Liver (tissue), 9 donors: Measurements from ENCODE around the gene NOG. TPM values are rescaled to one million over a fixed set of nuclear protein-coding genes. Genes with fewer than 3 reads are reported as not detected.

Experiments used
- DNase-seq: peaks from one replicate; pipeline ENCODE4 v3.0.0-alpha.2; 2017; ENCODE audit warnings: low spot score
- H3K27ac ChIP-seq, 2 donors: one replicate each; pipeline ENCODE4 v1.7.0; 2013; ENCODE audit warnings: inconsistent platforms in 2 of 2, low read length in 2 of 2, control low read depth in 1 of 2, low read depth in 1 of 2, mild to moderate bottlenecking in 1 of 2
- H3K27me3 ChIP-seq, 4 donors: one replicate each; pipeline versions ENCODE4 v1.6.1 to v1.7.0; 2013; ENCODE audit warnings: low read length in 3 of 4, inconsistent platforms in 1 of 4, mild to moderate bottlenecking in 1 of 4, moderate library complexity in 1 of 4; ENCODE audit not compliant: control insufficient read depth in 4 of 4, insufficient read depth in 4 of 4
- H3K36me3 ChIP-seq, 4 donors: one replicate each; pipeline versions ENCODE4 v1.6.1 to v1.7.0; 2013; ENCODE audit warnings: low read length in 3 of 4, mild to moderate bottlenecking in 3 of 4, low read depth in 1 of 4, moderate library complexity in 1 of 4; ENCODE audit not compliant: control insufficient read depth in 4 of 4, insufficient read depth in 3 of 4
- H3K4me1 ChIP-seq, 4 donors: one replicate each; pipeline versions ENCODE4 v1.6.1 to v1.7.0; 2013; ENCODE audit warnings: low read length in 3 of 4, mild to moderate bottlenecking in 3 of 4, moderate library complexity in 1 of 4; ENCODE audit not compliant: control insufficient read depth in 4 of 4, insufficient read depth in 4 of 4
- H3K4me3 ChIP-seq, 3 donors: one replicate each; pipeline versions ENCODE4 v1.6.1 to v1.7.0; 2013; ENCODE audit warnings: low read length in 3 of 3, control low read depth in 1 of 3, low read depth in 1 of 3, mild to moderate bottlenecking in 1 of 3
- H3K9ac ChIP-seq, 2 donors: one replicate each; pipeline ENCODE4 v1.7.0; 2013; ENCODE audit warnings: low read length in 2 of 2, mild to moderate bottlenecking in 2 of 2, moderate library complexity in 2 of 2, control low read depth in 1 of 2, low read depth in 1 of 2
- H3K9me3 ChIP-seq, 4 donors: one replicate each; pipeline versions ENCODE4 v1.6.1 to v1.7.0; 2013; ENCODE audit warnings: low read length in 3 of 4; ENCODE audit not compliant: control insufficient read depth in 4 of 4
- ATF3 ChIP-seq: IDR thresholded peaks from 2 replicates; pipeline ENCODE4 v1.6.1; 2016; ENCODE audit warnings: antibody characterized with exemption
- CTCF ChIP-seq: fragments of 150-350 bp; IDR thresholded peaks from 2 replicates; pipeline ENCODE4 v1.5.1; 2017; ENCODE audit warnings: improper control_type of control experiment, low read depth, low read length; ENCODE audit not compliant: missing input control
- EGR1 ChIP-seq, 2 donors: IDR thresholded peaks; 2 replicates each; pipeline ENCODE4 v1.6.1; 2016 to 2018; ENCODE audit warnings: antibody characterized with exemption in 2 of 2, low read depth in 2 of 2
- FOXA1 ChIP-seq: IDR thresholded peaks from 2 replicates; pipeline ENCODE4 v1.6.1; 2016; ENCODE audit warnings: antibody characterized with exemption
- FOXA2 ChIP-seq: IDR thresholded peaks from 2 replicates; pipeline ENCODE4 v1.6.1; 2016; ENCODE audit warnings: antibody characterized with exemption
- GABPA ChIP-seq, 2 donors: IDR thresholded peaks in 1 of 2; conservative IDR thresholded peaks in 1 of 2; 2 replicates each; pipeline ENCODE4 v1.6.1; 2016; ENCODE audit warnings: antibody characterized with exemption in 2 of 2, mild to moderate bottlenecking in 1 of 2, moderate library complexity in 1 of 2
- HNF4A ChIP-seq, 2 donors: conservative IDR thresholded peaks; 2 replicates each; pipeline ENCODE4 v1.6.1; 2016; ENCODE audit warnings: antibody characterized with exemption in 2 of 2, mild to moderate bottlenecking in 2 of 2
- HNF4G ChIP-seq: IDR thresholded peaks from 2 replicates; pipeline ENCODE4 v1.6.1; 2016; ENCODE audit warnings: antibody characterized with exemption
- JUND ChIP-seq, 2 donors: IDR thresholded peaks; 2 replicates each; pipeline ENCODE4 v1.6.1; 2016; ENCODE audit warnings: antibody characterized with exemption in 2 of 2
- MAX ChIP-seq: IDR thresholded peaks from 2 replicates; pipeline ENCODE4 v1.6.1; 2016; ENCODE audit warnings: antibody characterized with exemption
- NR2F2 ChIP-seq: IDR thresholded peaks from 2 replicates; pipeline ENCODE4 v1.6.1; 2016; ENCODE audit warnings: antibody characterized with exemption
- REST ChIP-seq: IDR thresholded peaks from 2 replicates; pipeline ENCODE4 v1.6.1; 2016; ENCODE audit warnings: antibody characterized with exemption, mild to moderate bottlenecking
- RXRA ChIP-seq, 2 donors: IDR thresholded peaks; 2 replicates each; pipeline ENCODE4 v1.6.1; 2017 to 2018; ENCODE audit warnings: antibody characterized with exemption in 2 of 2, mild to moderate bottlenecking in 1 of 2
- SP1 ChIP-seq: IDR thresholded peaks from 2 replicates; pipeline ENCODE4 v1.6.1; 2018; ENCODE audit warnings: antibody characterized with exemption, mild to moderate bottlenecking
- TAF1 ChIP-seq: conservative IDR thresholded peaks from 2 replicates; pipeline ENCODE4 v1.6.1; 2016; ENCODE audit warnings: antibody characterized with exemption, mild to moderate bottlenecking
- YY1 ChIP-seq: IDR thresholded peaks from 2 replicates; pipeline ENCODE4 v1.6.1; 2016; ENCODE audit warnings: antibody characterized with exemption, mild to moderate bottlenecking
- ZBTB33 ChIP-seq: IDR thresholded peaks from 2 replicates; pipeline ENCODE4 v1.6.1; 2016; ENCODE audit warnings: antibody characterized with exemption
- WGBS: extraction: QIAGEN DNeasy Blood & Tissue Kit; methylation state at CpG from one replicate; pipeline ENCODE4 v1.1.7; 2013; 5-methylcytosine and 5-hydroxymethylcytosine counted together
- polyA plus RNA-seq, 2 donors: library from polyadenylated mRNA; stranded (reverse) in 1 of 2; unstranded in 1 of 2; fragments of 200-250 nt in 1 of 2; fragments of >200 nt in 1 of 2; fragmentation: Nextera tagmentation in 1 of 2; extraction: Ambion mirVana in 1 of 2; gene quantifications; one replicate each; pipeline versions ENCODE4 v1.2.1 to v1.2.3, GENCODE V29; 2013 to 2015
- total RNA-seq, 2 donors: library from RNA; depleted of rRNA; stranded (reverse); fragments of >200 nt; gene quantifications; one replicate each; pipeline ENCODE4 v1.2.3, GENCODE V29; 2014
- donor health status: healthy.
- donor health status: healthy.
- donor health status: healthy.
- donor health status: healthy.
- donor health status: healthy.

Gene NOG
- total and polyA plus RNA-seq, 4 donors: 0.37 TPM; not detected in 3

- Histone ChIP-seq H3K4me3 (no peak overlapping the region), H3K36me3 (no peaks in the 10 kb centered on the region), H3K4me1 (no peaks in the 10 kb centered on the region), H3K27me3 (peaks cover 0 to 11% (median 1%) of the 10 kb centered on the region in 4 donors), H3K9ac (no peak overlapping the region), H3K9me3 (no peaks in the 10 kb centered on the region), H3K27ac (no peak overlapping the region)
- WGBS: 71% methylated on average over 5 of the region's 5 CpGs
- TF ChIP-seq HNF4G: no peak
- TF ChIP-seq ATF3: no peak
- no peak for TF ChIP-seq GABPA (IDR thresholded peaks at IDR 0.05 in 1 of 2, conservative IDR thresholded peaks at IDR 0.05 in 1 of 2)
- no peak for TF ChIP-seq REST
- no peak for TF ChIP-seq EGR1 (IDR thresholded peaks at IDR 0.05; ENCODE audit: low read depth in 2 of 2)
- TF ChIP-seq ZBTB33: no peak
- TF ChIP-seq YY1: no peak
- TF ChIP-seq NR2F2: no peak
- TF ChIP-seq FOXA2: no peak
- no peak for TF ChIP-seq MAX
- no peak for TF ChIP-seq HNF4A (conservative IDR thresholded peaks at IDR 0.05)
- no peak for TF ChIP-seq JUND (IDR thresholded peaks at IDR 0.05)
- no peak for TF ChIP-seq RXRA (IDR thresholded peaks at IDR 0.05)
- no peak for TF ChIP-seq TAF1
- no peak for TF ChIP-seq FOXA1
- DNase-seq: no peak
Observed at GRCh38 chr17:56581635-56582627, 11.6 kb upstream of the NOG start.

GRCh38 chr17:56583772-56584171 is 9.7 kb upstream of the NOG start:
- H3K9me3 ChIP-seq: no peaks in the 10 kb centered on the region
- no peak for DNase-seq
- H3K27ac ChIP-seq: no peak overlapping the region
- no peaks in the 10 kb centered on the region for H3K36me3 ChIP-seq
- no peak overlapping the region for H3K4me3 ChIP-seq
- H3K4me1 ChIP-seq: no peaks in the 10 kb centered on the region
- H3K27me3 ChIP-seq: peaks cover 0 to 20% (median 4%) of the 10 kb centered on the region in 4 donors
- no peak overlapping the region for H3K9ac ChIP-seq
- WGBS: 70% methylated on average over 7 of the region's 7 CpGs
- TF ChIP-seq TAF1 (no peak), ZBTB33 (no peak), ATF3 (no peak), HNF4A (conservative IDR thresholded peaks at IDR 0.05) (no peak), CTCF (no peak), MAX (no peak), RXRA (IDR thresholded peaks at IDR 0.05) (no peak), SP1 (no peak), GABPA (IDR thresholded peaks at IDR 0.05 in 1 of 2, conservative IDR thresholded peaks at IDR 0.05 in 1 of 2) (no peak), FOXA1 (no peak)
